Measurements from ENCODE around the gene KDM3B. TPM values are rescaled to one million over a fixed set of nuclear protein-coding genes. Genes with fewer than 3 reads are reported as not detected.

KDM3B gene
- polyA plus RNA-seq, 1 of the 3 experiments (the other 2 are of a cell fraction), result 22.4 TPM

GRCh38 chr5:138369261-138369660, 16.8 kb downstream of the KDM3B start:
- TF ChIP-seq GABPA (IDR thresholded peaks at IDR 0.05; ENCODE audit: low read depth), result no peak
- TF ChIP-seq CHD2 (IDR thresholded peaks at IDR 0.05; ENCODE audit: low read length, partially characterized antibody), result no peak
- no peak for TF ChIP-seq CTCF (IDR thresholded peaks at IDR 0.05)
- TF ChIP-seq GATA2 (CRISPR knock-in tag; IDR thresholded peaks at IDR 0.05), result no peak
- TF ChIP-seq SMC3 (IDR thresholded peaks at IDR 0.05; ENCODE audit: low read depth, low read length), result no peak
- no peak for TF ChIP-seq NFIC (IDR thresholded peaks at IDR 0.05; ENCODE audit: borderline replicate concordance)
- TF ChIP-seq PBX3 (IDR thresholded peaks at IDR 0.05), result no peak
- no peak for TF ChIP-seq TAF1 (IDR thresholded peaks at IDR 0.05; ENCODE audit: borderline replicate concordance, low read depth, low read length)
- TF ChIP-seq MXI1 (IDR thresholded peaks at IDR 0.05; ENCODE audit: low read depth, low read length), result no peak
- WGBS (ENCODE audit: low lambda C conversion rate), result 94% methylated on average over 5 of the region's 5 CpGs
- H3K4me2 ChIP-seq, result no peak overlapping the region
- no peaks in the 10 kb centered on the region for H3K27me3 ChIP-seq (ENCODE audit: insufficient read depth)
- no peaks in the 10 kb centered on the region for H3K9me2 ChIP-seq
- peaks cover 99% of the 10 kb centered on the region for H3K79me2 ChIP-seq (ENCODE audit: insufficient read depth)
- no peak overlapping the region for H3K27ac ChIP-seq (ENCODE audit: low read depth in 2 of 2, low read length in 1 of 2)
- no peak overlapping the region for H2AFZ ChIP-seq (ENCODE audit: low read depth)
- H3K9ac ChIP-seq, result no peak overlapping the region
- POLR2A ChIA-PET, result no interaction called here
- H3K9me3 ChIP-seq, result no peaks in the 10 kb centered on the region
- no peak overlapping the region for H3K4me3 ChIP-seq (ENCODE audit: low read depth in 2 of 2, low read length in 1 of 2)
- no peaks in the 10 kb centered on the region; a peak in 1 of 4 replicates for H3K4me1 ChIP-seq (ENCODE audit: control insufficient read depth in 1 of 2, insufficient read depth in 2 of 2, low read depth in 1 of 2, low read length in 1 of 2)
- CTCF ChIA-PET, result interaction anchor here (0.6 to 8.2 kb wide), 4 partner anchors 12 to 154 kb away, joined by 3 to 93 read pairs (median 4); partner anchors contain the start of gene KDM3B
- H3F3A ChIP-seq (replicated peaks; ENCODE audit: insufficient read depth), result peaks cover 9% of the 10 kb centered on the region
- DNase-seq, result no peak
- H3K36me3 ChIP-seq (replicated peaks in 1 of 2; ENCODE audit: control insufficient read depth in 1 of 2, insufficient read depth in 2 of 2, low read length in 1 of 2), result peaks cover 0 to 14% of the 10 kb centered on the region in 2 experiments
- H4K20me1 ChIP-seq (ENCODE audit: insufficient read depth), result peaks cover 49% of the 10 kb centered on the region

GRCh38 chr5:138369706-138370105, 17.2 kb downstream of the KDM3B start:
- Histone ChIP-seq H4K20me1 (ENCODE audit: insufficient read depth) (peaks cover 45% of the 10 kb centered on the region), H3K27me3 (ENCODE audit: insufficient read depth) (no peaks in the 10 kb centered on the region), H3F3A (replicated peaks; ENCODE audit: insufficient read depth) (peaks cover 6% of the 10 kb centered on the region), H3K4me3 (ENCODE audit: low read depth in 2 of 2, low read length in 1 of 2) (no peak overlapping the region), H3K4me1 (ENCODE audit: control insufficient read depth in 1 of 2, insufficient read depth in 2 of 2, low read depth in 1 of 2, low read length in 1 of 2) (no peaks in the 10 kb centered on the region; a peak in 1 of 4 replicates), H2AFZ (ENCODE audit: low read depth) (no peak overlapping the region), H3K27ac (ENCODE audit: low read depth in 2 of 2, low read length in 1 of 2) (no peak overlapping the region), H3K4me2 (no peak overlapping the region), H3K79me2 (ENCODE audit: insufficient read depth) (peaks cover 99% of the 10 kb centered on the region), H3K9ac (no peak overlapping the region), H3K9me3 (no peaks in the 10 kb centered on the region), H3K36me3 (replicated peaks in 1 of 2; ENCODE audit: control insufficient read depth in 1 of 2, insufficient read depth in 2 of 2, low read length in 1 of 2) (peaks cover 4 to 19% of the 10 kb centered on the region in 2 experiments), H3K9me2 (no peaks in the 10 kb centered on the region)
- POLR2A ChIA-PET, result no interaction called here
- CTCF ChIA-PET, result interaction anchor here (1.5 to 8.2 kb wide), 2 partner anchors 12 to 16 kb away, joined by 4 to 93 read pairs; partner anchors contain the start of gene KDM3B
- WGBS (ENCODE audit: low lambda C conversion rate), result 98% methylated on average over 2 of the region's 2 CpGs
- DNase-seq, result no peak
- TF ChIP-seq CHD2 (IDR thresholded peaks at IDR 0.05; ENCODE audit: low read length, partially characterized antibody) (no peak), ELF1 (IDR thresholded peaks at IDR 0.05) (no peak), NRF1 (IDR thresholded peaks at IDR 0.05; ENCODE audit: low read depth, low read length) (no peak), USF2 (IDR thresholded peaks at IDR 0.05; ENCODE audit: borderline replicate concordance, low read depth, low read length) (no peak), GABPA (IDR thresholded peaks at IDR 0.05; ENCODE audit: low read depth) (no peak), PBX3 (IDR thresholded peaks at IDR 0.05) (no peak), EP300 (IDR thresholded peaks at IDR 0.05; ENCODE audit: borderline replicate concordance in 1 of 2, low read depth in 1 of 2, low read length in 1 of 2) (no peak), RFX5 (IDR thresholded peaks at IDR 0.05; ENCODE audit: low read length) (no peak), NFIC (IDR thresholded peaks at IDR 0.05; ENCODE audit: borderline replicate concordance) (no peak), MXI1 (IDR thresholded peaks at IDR 0.05; ENCODE audit: low read depth, low read length) (no peak), FOXM1 (IDR thresholded peaks at IDR 0.05; ENCODE audit: low read depth) (no peak), RXRA (IDR thresholded peaks at IDR 0.05; ENCODE audit: borderline replicate concordance, low read depth) (no peak), TEAD4 (IDR thresholded peaks at IDR 0.05; ENCODE audit: borderline replicate concordance, insufficient read depth) (no peak)
- TF ChIP-seq, protein P1, sequence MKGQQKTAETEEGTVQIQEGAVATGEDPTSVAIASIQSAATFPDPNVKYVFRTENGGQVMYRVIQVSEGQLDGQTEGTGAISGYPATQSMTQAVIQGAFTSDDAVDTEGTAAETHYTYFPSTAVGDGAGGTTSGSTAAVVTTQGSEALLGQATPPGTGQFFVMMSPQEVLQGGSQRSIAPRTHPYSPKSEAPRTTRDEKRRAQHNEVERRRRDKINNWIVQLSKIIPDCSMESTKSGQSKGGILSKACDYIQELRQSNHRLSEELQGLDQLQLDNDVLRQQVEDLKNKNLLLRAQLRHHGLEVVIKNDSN (IDR thresholded peaks at IDR 0.05; ENCODE audit: borderline replicate concordance, low read depth), result no peak
- TF ChIP-seq, protein P2, sequence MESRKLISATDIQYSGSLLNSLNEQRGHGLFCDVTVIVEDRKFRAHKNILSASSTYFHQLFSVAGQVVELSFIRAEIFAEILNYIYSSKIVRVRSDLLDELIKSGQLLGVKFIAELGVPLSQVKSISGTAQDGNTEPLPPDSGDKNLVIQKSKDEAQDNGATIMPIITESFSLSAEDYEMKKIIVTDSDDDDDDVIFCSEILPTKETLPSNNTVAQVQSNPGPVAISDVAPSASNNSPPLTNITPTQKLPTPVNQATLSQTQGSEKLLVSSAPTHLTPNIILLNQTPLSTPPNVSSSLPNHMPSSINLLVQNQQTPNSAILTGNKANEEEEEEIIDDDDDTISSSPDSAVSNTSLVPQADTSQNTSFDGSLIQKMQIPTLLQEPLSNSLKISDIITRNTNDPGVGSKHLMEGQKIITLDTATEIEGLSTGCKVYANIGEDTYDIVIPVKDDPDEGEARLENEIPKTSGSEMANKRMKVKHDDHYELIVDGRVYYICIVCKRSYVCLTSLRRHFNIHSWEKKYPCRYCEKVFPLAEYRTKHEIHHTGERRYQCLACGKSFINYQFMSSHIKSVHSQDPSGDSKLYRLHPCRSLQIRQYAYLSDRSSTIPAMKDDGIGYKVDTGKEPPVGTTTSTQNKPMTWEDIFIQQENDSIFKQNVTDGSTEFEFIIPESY (IDR thresholded peaks at IDR 0.05; ENCODE audit: borderline replicate concordance, low read depth), result no peak

Data from SK-N-SH (cell line).